ENCODE data around the gene PSTPIP1. TPM values are rescaled to one million over a fixed set of nuclear protein-coding genes. Genes with fewer than 3 reads are reported as not detected.

Gene PSTPIP1
- total RNA-seq, 1 donor from 2014 or later, result 42.7 TPM

DNA sequence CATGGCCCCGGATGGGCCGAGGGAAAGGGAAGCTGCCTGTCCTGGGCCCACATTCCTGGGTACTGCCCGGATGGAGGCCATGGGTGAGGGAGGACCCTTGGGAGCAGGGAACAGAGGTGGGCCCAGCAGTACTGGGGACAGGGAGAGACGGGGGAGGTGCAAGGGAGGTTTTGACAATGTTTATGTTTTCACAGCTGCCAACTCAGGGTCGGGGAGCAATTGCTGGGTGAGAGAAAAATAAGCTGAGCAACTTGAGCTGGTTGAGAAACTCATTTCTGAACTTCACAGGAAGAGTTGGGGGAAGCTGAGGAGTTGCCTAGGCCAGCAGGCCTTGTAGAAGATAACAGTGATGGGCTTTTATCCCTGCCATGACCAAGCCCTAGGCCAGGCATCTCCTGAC lies 87.0 kb downstream of the PSTPIP1 start:
- ATAC-seq (ENCODE audit: low read depth), result no peak
- Mint-ChIP-seq H3K4me3 (no peak overlapping the region), H3K27me3 (no peaks in the 10 kb centered on the region), H3K4me1 (peaks cover 54% of the 10 kb centered on the region), H3K36me3 (ENCODE audit: low read depth) (no peaks in the 10 kb centered on the region), H3K9me3 (no peaks in the 10 kb centered on the region), H3K27ac (peak overlapping the region; percentile 20)
- ChIA-PET CTCF (interaction anchor here (0.8 to 0.9 kb wide), 2 partner anchors 13 to 37 kb away, joined by 3 read pairs; no protein-coding TSS in a partner anchor), POLR2A (interaction anchor here (0.6 to 1.9 kb wide), 4 partner anchors 11 to 461 kb away, joined by 3 to 9 read pairs (median 3); partner anchors contain the start of gene TSPAN3)
- intact Hi-C loops (cut with micrococcal nuclease), result loop anchor here (5.0 to 10.0 kb wide), 2 partner anchors 105 to 737 kb away; no protein-coding TSS in a partner anchor
- TF ChIP-seq, protein P1, sequence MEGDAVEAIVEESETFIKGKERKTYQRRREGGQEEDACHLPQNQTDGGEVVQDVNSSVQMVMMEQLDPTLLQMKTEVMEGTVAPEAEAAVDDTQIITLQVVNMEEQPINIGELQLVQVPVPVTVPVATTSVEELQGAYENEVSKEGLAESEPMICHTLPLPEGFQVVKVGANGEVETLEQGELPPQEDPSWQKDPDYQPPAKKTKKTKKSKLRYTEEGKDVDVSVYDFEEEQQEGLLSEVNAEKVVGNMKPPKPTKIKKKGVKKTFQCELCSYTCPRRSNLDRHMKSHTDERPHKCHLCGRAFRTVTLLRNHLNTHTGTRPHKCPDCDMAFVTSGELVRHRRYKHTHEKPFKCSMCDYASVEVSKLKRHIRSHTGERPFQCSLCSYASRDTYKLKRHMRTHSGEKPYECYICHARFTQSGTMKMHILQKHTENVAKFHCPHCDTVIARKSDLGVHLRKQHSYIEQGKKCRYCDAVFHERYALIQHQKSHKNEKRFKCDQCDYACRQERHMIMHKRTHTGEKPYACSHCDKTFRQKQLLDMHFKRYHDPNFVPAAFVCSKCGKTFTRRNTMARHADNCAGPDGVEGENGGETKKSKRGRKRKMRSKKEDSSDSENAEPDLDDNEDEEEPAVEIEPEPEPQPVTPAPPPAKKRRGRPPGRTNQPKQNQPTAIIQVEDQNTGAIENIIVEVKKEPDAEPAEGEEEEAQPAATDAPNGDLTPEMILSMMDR (IDR thresholded peaks at IDR 0.05), result no peak
- DNase-seq, result no peak

DNA sequence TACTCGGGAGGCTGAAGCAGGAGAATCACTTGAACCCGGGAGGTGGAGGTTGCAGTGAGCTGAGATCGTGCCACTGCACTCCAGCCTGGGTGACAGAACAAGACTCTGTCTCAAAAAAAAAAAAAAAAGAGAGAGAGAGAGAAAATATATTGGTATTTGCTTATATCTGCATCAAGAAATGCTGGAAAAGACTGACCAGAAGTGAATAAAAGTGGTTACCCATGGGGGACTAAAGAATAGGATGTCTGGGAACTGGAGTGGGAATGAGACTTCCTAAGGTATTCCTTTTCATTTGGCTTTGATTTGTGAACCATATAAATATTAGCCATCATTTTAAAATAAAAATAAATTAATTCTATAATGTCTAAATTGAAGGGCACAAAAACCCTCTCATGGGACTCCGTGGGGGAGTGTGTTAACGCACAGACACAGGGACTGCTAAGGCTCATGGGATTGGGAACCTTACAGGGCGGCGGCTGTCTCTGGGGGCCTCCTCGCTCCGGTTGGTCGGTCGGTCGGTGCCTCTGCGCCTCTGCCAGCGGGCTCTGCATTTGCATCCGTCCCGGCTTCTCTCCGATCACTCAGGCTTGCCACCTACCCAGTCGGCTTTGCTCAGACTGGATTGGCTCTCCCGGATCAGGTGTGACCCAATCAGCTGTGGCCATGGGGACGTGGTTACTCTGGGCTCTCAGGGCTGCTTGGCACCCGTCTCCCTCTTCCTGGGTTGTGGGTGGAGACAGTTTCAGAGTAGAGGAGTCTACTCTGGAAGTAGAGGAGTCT lies 88.6 kb downstream of the PSTPIP1 start:
- Mint-ChIP-seq H3K9me3 (no peaks in the 10 kb centered on the region), H3K27ac (peak overlapping the region; percentile 89), H3K4me3 (peak overlapping the region; percentile 63), H3K4me1 (peaks cover 57% of the 10 kb centered on the region), H3K36me3 (ENCODE audit: low read depth) (no peaks in the 10 kb centered on the region), H3K27me3 (no peaks in the 10 kb centered on the region)
- DNase-seq (peak; percentile 74), ATAC-seq (ENCODE audit: low read depth) (peak; percentile 97)
- ChIA-PET CTCF (no interaction called here), POLR2A (interaction anchor here (0.7 to 1.9 kb wide), 3 partner anchors 13 to 24 kb away, joined by 4 to 14 read pairs (median 9); partner anchors contain the start of gene TSPAN3)
- intact Hi-C loops (cut with micrococcal nuclease), result loop anchor here (1.0 to 10.0 kb wide), 3 partner anchors 12 to 739 kb away; partner anchors contain the start of gene TSPAN3
- TF ChIP-seq, protein P1 (IDR thresholded peaks at IDR 0.05), result no peak

DNA sequence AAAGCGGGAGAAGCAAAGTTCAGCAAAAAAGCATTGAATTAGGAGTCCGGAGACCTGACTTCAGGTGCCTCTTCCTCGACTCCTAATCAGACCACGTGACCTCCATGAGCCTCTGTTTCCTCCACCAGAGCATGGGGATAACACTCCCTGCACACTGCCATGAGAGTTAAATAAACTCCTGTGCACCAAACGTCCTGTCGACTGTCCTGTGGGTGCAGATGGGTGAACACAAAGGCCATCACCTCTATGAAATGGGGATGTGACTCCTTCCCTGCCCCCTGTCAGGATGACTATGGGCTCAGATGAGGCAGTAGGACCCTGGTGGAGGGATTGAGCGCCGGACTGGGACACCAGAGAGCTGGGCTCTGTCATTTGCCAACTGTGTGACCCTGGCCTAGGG lies 89.5 kb downstream of the PSTPIP1 start:
- Mint-ChIP-seq H3K4me3 (peak overlapping the region; percentile 8), H3K9me3 (no peaks in the 10 kb centered on the region), H3K27me3 (no peaks in the 10 kb centered on the region), H3K36me3 (ENCODE audit: low read depth) (no peaks in the 10 kb centered on the region), H3K4me1 (peaks cover 57% of the 10 kb centered on the region), H3K27ac (peak overlapping the region; percentile 89)
- no peak for ATAC-seq (ENCODE audit: low read depth)
- TF ChIP-seq, protein P1 (IDR thresholded peaks at IDR 0.05), result no peak
- intact Hi-C loops (cut with micrococcal nuclease), result loop anchor here (5.0 to 10.0 kb wide), 2 partner anchors 103 to 740 kb away; no protein-coding TSS in a partner anchor
- CTCF ChIA-PET, result no interaction called here
- DNase-seq, result no peak
- POLR2A ChIA-PET, result interaction anchor here (1.7 kb wide), 1 partner anchor 17 kb away, joined by 14 read pairs; no protein-coding TSS in a partner anchor

DNA sequence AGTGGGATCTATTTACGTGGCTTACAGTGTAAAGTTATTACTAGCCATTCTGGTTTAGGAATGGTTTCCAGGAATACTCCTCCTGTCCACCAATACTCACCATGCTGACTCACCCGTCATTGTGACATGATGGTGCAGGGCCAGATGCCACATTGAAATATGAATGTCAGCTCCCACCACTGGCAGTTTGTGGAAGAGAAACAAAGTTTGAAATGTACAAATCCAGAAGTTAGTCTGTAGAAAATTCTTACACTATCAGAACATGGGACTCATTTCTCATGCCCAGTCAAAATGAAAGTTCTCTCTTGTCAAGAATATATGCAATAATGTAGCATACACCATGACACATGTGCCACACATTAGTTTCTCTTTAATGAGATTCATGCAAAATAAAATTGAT lies 90.4 kb downstream of the PSTPIP1 start:
- H3K4me3 Mint-ChIP-seq, result no peak overlapping the region
- intact Hi-C loops (cut with micrococcal nuclease), result loop anchor here (10.0 kb wide), 1 partner anchor 740 kb away; no protein-coding TSS in a partner anchor
- ATAC-seq (ENCODE audit: low read depth), result no peak
- ChIA-PET POLR2A (no interaction called here), CTCF (no interaction called here)
- no peaks in the 10 kb centered on the region for H3K36me3 Mint-ChIP-seq (ENCODE audit: low read depth)
- TF ChIP-seq, protein P1 (IDR thresholded peaks at IDR 0.05), result no peak
- no peaks in the 10 kb centered on the region for H3K27me3 Mint-ChIP-seq
- H3K9me3 Mint-ChIP-seq, result no peaks in the 10 kb centered on the region
- no peak for DNase-seq
- H3K4me1 Mint-ChIP-seq, result peaks cover 57% of the 10 kb centered on the region
- peak overlapping the region; percentile 89 for H3K27ac Mint-ChIP-seq

Other genes with a start within 250 kb of the PSTPIP1 start
- gene SCAPER, start 89.8 kb upstream of the PSTPIP1 start, total RNA-seq, result 28.9 and 38.8 TPM in 2 replicates
- gene RCN2, start 63.4 kb upstream of the PSTPIP1 start, total RNA-seq, result 23.8 and 25.0 TPM in 2 replicates
- 104 and 113 TPM in 2 replicates for gene TSPAN3, start 76.0 kb downstream of the PSTPIP1 start, total RNA-seq